Activated T-cell treated with anti-CD3 and anti-CD28 coated beads, Interleukin-2, amount 50 U/mL, for 1 hour (primary cell): ENCODE measurements around the gene ARL8A.
"Not testable (repeated sequence)": the region's sequence is repeated elsewhere in the genome, so short reads cannot be mapped to it uniquely, and the experiment has no call there.

Experiments used
- DNase-seq: peaks from one replicate; pipeline ENCODE4 v3.0.0-alpha.2; 2020

ARL8A gene

DNA sequence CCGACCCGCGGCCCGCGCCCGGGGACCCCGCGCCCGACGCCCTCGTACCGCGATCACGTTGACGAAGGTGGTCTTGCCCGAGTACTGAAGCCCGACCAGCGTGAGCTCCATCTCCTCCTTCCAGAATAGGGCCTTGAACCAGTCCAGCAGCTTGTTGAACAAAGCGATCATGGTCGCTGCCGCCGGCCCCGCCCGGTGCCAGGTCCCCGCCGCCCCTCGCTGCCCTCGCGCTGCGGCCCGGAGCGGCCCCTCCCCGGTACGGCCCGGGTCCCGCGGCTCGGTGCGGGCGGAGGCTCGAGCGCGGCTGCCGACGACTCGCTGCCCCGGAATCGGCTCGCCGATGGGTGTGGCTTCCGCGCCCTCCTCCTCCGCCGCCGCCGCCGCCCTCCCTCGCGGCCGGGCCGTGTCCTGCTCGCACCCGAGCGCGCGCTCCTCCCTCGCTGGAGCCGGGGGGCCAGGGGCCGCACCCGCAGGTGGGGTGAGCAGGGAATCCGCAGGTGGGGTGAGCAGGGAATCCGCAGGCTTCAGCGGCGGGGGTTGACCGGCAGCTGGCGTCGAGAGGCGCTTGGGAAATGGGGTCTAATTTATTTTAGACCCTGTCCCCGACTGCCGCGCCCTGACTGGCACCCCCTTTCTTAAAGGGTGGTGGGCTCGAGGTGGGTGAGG, at the start of gene ARL8A:
Gene ARL8A, minus strand, starts transcription at position 336 of the 666 bp plus-strand sequence. Its CDS starts 165 bp downstream, at position 171.
- DNase-seq = peak; percentile 75

DNA sequence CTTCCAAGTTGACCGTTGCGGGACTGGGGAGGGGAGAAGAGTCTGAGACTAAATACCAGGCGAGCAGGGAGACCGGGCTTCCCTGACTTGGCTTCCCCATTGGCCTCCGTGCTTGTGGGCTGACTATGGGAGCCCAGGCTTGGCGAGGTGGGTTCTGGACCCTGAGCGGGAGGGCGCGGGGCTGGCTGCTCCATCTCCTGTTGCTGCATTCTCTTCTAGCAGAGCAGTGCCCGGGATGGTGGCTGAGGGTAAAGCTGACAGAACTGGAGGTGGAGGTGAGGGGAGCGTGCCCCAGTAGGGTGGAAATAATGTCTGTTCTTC, 49.8 kb upstream of the ARL8A start:
- no peak for DNase-seq

DNA sequence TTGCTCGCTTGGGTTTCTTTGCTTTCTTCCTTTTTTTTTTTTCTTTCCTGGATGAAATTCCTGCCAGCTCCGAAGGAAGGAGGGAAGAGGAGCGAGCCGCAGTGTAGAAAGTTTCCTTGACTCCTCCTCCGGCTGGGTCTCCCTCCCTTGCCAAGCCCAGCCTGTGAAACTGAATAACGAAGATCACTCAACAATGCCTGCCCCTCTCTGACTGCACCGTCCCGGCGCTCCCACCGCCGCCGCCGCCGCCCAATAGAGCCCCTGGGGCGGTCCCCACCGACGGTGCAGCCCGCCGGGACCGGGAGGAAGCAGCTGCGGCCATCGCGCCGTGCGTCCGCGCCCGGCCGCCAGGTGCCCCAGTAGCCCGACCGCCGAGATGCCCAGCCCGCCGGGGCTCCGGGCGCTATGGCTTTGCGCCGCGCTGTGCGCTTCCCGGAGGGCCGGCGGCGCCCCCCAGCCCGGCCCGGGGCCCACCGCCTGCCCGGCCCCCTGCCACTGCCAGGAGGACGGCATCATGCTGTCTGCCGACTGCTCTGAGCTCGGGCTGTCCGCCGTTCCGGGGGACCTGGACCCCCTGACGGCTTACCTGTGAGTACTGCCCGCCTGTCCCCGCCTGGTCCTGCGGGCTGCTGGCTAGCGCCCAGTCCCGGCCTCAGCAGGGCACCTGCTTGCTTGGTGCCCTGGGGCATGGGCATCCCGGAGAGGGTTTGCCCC, 49.2 kb upstream of the ARL8A start, which contains the start of gene LGR6:
Gene LGR6, plus strand, starts transcription at position 186 of the 714 bp plus-strand sequence. Its CDS starts 191 bp downstream, at position 377.
- no peak for DNase-seq

DNA sequence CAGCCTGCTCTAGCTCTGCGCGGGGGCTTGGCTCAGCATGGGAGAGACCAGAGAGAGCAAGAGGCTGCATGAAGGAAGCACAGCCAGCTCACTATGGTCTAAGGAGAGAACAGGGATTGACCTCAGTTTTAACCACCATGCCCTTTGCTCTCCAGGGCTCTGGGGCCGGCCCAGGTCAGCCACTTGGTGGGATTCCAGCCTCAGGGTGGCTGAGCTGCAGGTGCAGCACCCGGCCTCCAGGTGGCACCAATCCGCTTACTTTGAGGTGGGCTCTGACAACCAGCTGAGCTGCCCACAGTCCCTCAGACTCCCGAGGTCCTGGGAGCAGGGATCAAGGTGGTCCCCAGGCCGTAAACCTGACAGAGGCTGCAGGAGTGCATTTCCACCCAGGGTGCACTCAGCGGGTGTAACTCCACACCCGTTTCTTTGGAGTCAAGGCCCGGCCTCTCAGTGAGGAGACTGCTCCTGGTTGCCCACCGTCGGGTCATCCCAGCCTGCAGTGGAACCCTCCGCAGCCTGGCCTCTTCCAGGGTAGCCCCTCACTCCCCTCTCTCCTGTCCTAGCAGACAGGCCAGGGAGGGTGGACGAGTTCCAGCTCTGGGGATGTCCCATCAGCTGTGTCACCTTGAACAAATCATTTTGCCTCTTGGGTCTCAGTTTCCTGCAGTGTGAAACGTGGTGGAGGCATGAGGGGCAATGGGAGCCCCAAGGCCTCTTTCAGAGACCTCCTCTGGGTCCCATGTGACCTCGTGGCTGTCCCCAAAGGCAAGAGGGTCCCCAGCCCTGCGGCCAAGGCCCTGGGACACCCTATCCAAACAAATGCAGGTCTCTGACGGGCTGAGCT, 48.5 kb upstream of the ARL8A start:
- peak; percentile 67 for DNase-seq

DNA sequence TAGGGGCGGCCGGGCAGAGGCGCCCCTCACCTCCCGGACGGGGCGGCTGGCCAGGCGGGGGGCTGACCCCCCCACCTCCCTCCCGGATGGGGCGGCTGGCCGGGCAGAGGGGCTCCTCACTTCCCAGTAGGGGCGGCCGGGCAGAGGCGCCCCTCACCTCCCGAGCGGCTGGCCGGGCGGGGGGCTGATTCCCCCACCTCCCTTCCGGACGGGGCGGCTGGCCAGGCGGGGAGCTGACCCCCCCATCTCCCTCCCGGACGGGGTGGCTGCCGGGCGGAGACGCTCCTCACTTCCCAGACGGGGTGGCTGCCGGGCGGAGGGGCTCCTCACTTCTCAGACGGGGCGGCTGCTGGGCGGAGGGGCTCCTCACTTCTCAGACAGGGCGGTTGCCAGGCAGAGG, 46.9 kb upstream of the ARL8A start:
- not testable (repeated sequence) for DNase-seq

DNA sequence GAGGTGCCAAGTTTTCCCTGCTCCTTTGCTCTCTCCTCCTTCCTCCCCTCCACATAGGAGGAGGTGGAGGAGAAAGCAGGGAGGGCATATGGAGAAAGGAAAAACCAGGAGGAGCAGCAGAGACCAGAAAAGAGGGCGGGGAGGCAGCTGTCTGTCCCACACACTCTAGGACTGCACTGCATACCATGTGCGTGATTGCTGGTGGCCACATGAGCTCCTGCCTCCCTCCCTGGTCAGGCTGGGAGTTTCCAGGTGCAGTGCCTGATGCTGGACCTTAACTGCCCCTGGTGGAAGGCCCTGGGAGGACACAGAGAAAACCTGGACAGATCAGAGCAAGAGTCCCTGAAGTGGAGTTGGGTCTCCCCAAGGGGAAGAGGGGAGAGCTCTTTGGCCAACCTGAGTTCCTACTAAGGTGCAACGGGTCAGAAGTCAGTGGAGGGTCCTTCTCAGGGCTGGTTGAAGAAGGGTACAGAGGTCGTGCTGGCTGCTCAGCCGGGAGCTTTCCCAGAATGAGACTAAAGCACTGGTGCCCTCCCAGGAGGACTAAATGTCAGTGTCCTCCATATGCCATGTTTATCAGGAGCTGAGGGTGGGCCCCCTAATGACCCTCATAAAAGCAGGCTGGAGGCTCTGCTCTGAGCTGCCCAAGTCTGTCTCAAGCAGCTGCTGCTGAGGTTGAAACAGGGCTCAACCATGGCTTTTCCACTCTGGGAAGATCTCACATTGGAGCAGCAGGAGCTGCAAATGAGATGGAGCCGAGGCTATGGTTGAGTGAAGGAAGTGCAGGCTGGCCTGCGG, 45.6 kb upstream of the ARL8A start:
- no peak for DNase-seq

DNA sequence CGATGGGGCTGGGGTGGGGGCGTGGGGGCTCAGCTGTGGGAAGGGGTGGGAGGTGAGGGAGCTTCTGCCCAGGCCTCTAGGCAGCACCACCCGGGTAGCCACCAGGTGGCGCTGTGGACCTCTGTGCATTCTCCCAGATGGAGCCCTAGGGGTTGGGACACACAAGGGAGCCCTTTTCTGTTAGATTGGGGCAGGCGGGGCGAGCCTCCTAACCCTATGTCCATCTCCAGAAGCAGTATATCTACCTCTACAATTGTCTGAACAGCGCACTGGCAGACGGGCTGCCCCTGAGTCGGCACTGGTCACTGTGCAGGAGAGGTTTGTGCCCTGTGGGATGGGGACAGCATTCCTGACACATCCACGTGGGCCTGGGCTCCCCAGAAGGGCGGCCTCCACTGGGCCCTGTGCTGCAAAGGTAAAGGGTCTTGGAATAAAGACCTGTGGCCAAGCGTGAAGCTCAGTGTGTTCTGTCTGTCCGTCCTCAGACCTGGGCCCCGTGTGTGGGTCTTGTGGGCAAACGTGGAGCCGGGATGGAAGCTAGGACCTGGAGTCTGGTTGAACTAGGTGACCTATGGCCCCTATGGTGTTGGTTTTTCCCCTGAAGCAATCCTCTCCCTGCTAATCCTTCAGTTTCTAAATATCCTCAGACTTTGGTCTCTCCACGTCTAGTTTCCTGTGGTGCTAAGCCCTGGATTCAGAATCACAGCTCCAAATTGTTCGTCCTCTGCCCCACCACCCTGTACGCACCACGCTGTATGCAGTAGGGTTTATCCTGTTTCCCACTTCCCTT, 44.7 kb upstream of the ARL8A start:
- DNase-seq = peak; percentile 82

DNA sequence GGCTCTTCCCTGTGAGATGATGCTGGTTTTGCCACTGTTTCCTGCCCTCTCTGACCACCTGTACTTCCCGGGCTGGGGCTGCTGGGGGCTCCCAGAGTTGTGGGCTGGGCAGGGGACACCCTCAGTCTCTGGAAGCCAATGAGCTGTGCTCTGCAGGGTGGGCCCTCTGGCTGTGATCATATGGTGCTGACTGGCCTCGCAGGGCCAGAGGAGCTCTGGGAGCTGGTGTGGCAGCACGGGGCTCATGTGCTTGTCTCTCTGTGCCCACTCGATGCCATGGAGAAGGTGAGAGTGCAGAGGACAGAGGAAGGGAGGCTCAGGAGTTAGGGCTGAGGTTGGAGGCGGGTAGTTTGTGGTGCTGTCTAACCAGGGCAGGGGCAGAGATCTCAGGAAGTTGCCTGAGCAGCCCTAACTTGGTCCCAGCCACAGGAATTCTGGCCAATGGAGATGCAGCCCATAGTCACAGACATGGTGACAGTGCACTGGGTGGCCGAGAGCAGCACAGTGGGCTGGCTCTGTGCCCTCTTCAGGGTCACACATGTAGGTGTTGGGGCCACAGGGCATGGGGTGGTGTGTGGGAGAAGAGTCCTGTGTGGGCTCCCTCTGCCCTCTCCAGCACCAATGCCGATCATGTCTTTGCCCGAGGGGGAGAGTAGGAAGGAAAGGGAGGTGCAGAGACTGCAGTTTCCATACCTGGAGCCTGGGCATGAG, 43.3 kb upstream of the ARL8A start:
- no peak for DNase-seq

DNA sequence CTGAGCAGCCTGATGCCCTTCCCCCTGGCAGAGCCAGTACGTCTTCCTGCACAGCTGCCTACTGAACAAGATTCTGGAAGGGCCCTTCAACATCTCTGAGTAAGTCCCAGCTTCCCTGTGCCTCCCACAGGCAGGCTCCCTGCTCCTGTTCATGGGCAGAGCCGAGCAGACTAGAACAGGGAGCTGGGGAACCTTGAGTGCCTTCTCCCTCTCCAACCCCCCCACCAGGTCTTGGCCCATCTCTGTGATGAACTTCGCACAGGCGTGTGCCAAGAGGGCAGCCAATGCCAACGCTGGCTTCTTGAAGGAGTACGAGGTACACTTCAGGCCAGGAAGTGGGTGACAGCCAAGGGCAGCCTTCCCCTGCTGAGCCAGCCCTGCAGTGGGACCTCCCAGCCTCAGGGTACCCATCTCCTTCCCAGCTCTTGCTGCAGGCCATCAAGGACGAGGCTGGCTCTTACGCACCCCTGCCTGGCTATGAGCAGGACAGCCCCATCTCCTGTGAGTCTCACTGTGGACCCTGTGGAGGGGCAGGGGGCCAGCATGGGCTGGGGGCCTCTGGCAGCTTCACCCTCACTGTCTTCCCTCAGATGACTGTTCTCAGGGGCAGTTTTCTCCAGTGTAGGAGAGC, 42.6 kb upstream of the ARL8A start:
- no peak for DNase-seq

DNA sequence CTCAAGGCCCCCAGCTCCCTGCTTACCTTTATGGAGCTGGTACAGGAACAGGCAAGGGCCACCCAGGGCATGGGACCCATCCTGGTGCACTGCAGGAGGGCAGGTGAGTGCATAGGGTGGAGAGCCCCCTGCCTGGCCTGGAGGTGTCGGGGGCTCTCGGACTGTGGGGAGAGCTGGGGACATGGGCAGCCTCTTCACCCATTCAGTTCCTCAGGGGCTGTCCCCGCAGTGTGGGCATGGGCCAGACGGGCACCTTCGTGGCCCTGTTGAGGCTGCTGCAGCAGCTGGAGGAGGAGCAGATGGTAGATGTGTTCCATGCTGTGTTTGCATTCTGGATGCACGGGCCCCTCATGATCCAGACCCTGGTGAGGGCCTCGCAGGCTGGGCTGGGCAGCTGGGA, 41.8 kb upstream of the ARL8A start:
- DNase-seq = no peak

DNA sequence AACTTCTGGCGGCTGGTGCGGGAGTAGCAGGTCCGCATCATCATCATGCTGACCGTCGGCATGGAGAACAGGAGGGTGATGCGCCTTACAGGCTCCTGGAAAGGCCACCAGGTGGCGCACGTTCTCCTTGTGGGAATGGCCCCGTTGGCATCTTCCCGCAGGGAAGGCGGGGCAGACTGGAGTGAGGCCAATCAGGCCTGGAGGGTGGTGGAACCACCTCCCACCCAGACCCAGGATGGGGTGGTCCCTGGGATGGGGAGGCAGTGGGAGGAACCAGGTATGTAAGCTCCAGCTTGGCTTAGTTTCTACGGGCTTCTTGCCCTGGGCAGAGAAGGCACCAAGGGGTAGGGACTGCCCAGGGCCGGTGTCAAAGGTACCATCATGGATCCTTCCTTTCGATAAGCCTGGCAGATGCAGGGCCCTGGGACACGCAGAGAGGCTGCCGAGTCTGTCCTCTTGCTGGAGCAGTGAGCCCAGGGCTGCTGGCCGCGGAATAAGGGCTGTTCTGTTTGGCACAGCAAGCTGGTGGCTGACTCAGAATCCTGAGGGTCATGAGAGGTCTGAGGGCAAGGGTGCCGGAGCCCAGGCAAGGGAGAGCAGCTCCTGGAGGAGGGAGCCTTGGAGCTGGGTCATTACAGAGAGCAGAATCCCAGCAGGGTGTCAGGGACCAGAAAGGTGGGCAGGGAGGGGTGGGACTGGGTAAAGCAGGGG, 40.4 kb upstream of the ARL8A start:
- DNase-seq = peak; percentile 72

DNA sequence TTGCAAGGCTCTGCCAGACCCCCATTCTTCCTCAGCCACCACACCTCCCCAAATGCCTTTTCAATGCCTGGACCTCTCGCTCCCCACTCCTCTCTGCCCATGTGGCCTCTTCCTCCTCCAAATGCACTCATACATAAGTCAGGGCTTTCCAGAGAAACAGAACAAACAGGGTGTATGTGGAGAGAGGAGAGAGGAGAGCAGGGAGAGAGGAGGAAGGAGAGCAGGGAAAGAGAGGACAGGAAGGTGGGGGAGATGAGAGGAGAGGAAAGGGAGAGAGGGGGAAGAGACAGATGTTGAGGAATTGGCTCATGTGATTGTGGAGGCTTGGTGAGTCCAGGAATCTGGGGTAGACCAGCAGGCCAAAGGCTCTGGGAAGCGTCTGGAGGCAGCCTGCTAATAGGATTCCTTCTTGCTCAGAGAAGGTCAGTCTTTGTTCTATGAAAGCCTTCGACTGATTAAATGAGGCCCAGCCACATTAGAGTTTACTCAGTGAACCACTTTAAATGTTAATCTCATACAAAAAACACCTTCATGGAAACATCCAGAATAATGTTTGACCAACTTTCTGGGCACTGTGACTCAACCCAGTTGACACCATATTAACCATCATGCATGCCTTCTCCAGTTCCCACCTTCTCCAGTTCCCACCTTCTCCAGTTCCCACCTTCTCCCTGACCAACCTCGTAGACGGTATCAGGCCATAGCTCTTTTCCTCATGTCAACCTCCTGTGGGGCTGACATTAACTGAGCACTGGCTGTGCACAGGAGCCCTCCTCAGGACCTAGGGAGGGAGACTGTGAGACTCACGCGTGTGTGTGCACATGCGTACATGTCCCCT, 37.7 kb upstream of the ARL8A start:
- DNase-seq = no peak

DNA sequence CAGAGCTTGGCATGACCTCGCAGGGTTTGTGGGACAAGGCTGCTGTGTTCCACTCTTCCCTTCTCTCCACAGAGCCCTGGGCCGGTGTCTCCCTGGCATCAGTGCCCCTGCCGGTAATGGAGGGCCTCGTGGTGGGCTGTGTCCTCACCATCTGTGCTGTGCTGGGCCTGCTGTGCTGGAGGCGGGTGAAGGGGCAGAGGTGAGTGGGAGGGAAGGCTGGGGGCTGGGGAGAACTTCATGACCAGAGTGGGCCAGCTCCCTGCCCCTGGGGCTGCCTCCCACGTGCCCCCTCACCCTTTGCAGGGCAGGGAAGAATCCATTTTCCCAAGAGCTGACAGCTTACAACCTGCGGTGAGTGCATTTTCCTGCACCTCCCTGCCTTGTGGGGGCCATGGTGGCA, 37.0 kb upstream of the ARL8A start:
- DNase-seq = no peak

DNA sequence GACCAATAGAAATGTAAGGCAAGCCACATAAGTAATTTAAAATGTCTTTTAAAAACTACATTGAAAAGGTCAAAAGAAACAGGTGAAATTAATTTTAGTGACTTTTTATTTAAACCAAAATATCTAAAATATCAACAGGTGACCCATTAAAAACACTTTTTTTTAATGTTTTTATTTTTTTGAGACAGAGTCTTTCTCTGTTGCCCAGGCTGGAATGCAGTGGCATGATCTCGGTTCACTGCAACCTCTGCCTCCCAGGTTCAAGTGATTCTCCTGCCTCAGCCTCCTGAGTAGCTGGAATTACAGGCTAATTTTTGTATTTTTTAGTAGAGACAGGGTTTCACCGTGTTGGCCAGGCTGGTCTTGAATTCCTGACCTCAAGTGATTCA, 36.2 kb upstream of the ARL8A start:
- DNase-seq = not testable (repeated sequence)

DNA sequence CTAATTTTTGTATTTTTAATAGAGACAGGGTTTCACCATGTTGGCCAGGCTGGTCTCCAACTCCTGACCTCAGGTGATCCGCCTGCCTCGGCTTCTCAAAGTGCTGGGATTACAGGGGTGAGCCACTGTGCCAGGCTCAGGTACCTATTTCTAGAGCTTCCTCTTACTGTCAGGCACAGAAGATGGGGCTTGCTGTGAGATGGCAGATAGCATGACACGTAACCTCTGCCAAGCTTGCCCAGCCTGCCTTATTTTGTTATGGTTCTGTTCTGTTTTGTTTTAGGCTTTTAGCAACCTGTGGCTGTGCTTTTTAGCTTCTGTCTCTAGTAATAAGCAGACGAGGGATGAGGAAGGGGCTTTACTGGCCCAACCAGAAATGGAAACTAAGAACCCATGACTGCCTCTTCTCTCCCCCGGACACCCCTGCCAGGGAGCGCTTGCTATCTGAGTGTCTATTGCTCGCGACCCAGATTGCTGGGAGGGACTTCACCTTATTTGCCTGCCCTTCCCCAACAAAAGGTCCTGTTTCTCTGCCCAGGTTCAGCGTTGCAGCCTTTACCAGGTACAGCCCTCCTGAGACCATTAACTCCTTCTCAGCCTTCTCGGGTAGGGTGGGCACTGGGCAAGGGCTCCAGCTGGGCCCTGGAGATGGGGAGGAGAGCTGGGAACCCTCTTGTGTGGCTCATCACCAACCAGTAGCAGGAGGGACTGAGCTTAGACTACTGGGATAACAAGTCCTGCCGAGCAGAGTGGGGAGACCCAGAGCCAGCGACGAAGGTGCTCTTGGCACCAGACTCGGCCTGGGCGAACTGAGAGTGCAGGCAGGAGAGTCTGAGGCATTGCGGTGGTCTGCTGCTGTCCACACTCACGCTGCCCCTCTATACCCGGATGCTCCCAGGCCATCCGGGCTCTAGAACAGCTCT, 35.6 kb upstream of the ARL8A start:
- no peak for DNase-seq

DNA sequence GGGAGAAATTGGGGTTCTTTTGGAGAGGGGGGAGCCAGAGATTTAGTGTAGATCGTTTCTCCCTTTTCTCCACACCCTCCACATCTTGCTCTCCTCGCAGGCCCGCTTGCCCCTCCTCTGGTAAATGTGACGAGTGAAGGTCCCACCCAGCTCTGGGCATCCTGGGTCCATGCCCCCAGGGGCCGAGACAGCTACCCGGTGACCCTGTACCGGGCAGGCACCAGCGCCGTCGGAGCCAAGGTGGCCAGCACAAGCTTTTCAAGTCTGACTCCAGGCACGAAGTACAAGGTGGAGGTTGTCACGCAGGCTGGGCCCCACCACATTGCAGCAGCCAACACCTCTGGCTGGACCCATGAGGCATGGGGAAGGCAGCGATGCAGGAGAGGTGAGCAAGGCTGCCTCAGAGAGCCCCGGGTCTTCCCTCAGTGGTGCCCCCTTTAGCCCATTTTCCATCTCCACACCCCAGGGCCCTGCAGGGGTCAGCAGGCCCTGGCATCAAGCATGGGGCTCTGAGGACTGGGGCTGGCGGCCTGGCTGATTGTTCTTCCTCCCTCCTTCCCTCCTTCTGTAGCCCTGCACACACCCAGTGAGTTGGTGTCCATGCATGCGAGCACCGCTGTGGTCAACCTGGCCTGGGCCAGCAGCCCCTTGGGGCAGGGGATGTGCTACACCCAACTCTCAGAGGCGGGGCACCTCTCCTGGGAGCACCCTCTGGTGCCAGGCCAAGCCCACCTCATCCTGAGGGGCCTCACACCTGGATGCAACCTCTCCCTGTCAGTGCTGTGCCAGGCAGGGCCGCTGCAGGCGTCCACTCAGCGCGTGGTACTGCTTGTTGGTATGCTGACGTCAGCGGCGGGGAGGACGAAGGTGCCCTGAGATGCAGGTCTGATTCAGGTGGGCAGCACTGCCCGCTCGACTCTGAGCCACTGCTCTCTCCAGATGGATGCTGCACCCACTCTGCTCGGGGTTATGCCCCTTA, 32.7 kb upstream of the ARL8A start:
- DNase-seq = no peak

DNA sequence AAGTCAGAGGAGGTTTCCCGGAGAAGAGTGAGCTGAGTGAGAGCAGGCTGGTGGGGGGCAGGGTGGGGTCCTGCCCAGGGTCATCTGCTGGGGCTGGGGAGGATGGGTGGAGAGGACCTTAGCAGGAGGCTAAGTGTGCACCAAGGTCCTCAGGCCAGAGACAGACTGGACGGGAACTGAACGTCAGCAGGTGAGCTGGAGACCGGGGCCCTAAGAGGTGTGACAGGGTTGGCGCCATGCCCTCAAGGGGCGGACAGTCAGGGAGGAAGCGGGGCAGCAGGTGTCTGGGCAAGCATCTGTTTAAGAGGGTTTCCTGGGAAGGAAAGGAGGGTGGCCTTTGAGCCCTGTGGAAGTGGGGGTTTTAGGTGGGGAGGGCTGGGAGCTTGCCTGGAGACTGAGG, 29.5 kb upstream of the ARL8A start:
- DNase-seq = no peak
